GM10266 (cell line): Measurements from ENCODE around the gene KDM4C.

ENCODE experiments used
- DNase-seq: peaks from one replicate; pipeline ENCODE4 v3.0.0; 2012; ENCODE audit errors: extremely low spot score
- CTCF ChIP-seq: IDR thresholded peaks from 2 replicates; pipeline ENCODE4 v1.5.1; 2012; ENCODE audit warnings: mild to moderate bottlenecking, low read depth; ENCODE audit not compliant: control insufficient read depth, insufficient read depth; ENCODE audit errors: missing control alignments

Gene KDM4C

GRCh38 chr9:7053903-7054302 is 296.1 kb downstream of the KDM4C start:
- no peak for TF ChIP-seq CTCF
- DNase-seq, result no peak

GRCh38 chr9:7055171-7055903 is 297.6 kb downstream of the KDM4C start:
- no peak for DNase-seq
- TF ChIP-seq CTCF, result no peak

- TF ChIP-seq CTCF, result no peak
- DNase-seq, result no peak
Observed at GRCh38 chr9:7056254-7056653, 298.5 kb downstream of the KDM4C start.

- no peak for DNase-seq
- TF ChIP-seq CTCF, result no peak
Observed at GRCh38 chr9:7058473-7058872, 300.7 kb downstream of the KDM4C start.

- no peak for DNase-seq
- TF ChIP-seq CTCF, result no peak
Observed at GRCh38 chr9:7067169-7067568, 309.4 kb downstream of the KDM4C start.

- no peak for TF ChIP-seq CTCF
- no peak for DNase-seq
Observed at GRCh38 chr9:7071916-7072315, 314.1 kb downstream of the KDM4C start.

GRCh38 chr9:7073706-7074105 is 315.9 kb downstream of the KDM4C start:
- no peak for DNase-seq
- no peak for TF ChIP-seq CTCF
